WTC11 (cell line): Measurements from ENCODE around the gene ZNF654. TPM values are rescaled to one million over a fixed set of nuclear protein-coding genes. Genes with fewer than 3 reads are reported as not detected.

Source experiments
- ATAC-seq: fragments of 200-7000 bp; cut with Tn5 transposase; 2 replicates; pipeline ENCODE4 v1.10.0; 2021; ENCODE audit warnings: mild to moderate bottlenecking, moderate library complexity
- CTCF ChIA-PET: fragments of 300-600 bp; sonication (Branson Sonifier 250); formaldehyde crosslinking; loops from one replicate; lab custom pipeline; 2021; ENCODE audit warnings: antibody characterized with exemption; lab: Charles Lee
- POLR2A ChIA-PET: fragments of 350-600 bp; sonication (Branson Sonifier 250); formaldehyde crosslinking; loops from one replicate; lab custom pipeline; 2021; ENCODE audit warnings: antibody characterized with exemption; lab: Charles Lee
- DNase-seq: peaks from one replicate; pipeline ENCODE4 v3.0.0; 2021; ENCODE audit warnings: low spot score
- H3K27ac Mint-ChIP-seq: 2 replicates; pipeline ENCODE4 v1.8.0; 2021; ENCODE audit warnings: mixed read lengths
- H3K27me3 Mint-ChIP-seq: 2 replicates; pipeline ENCODE4 v1.8.0; 2021; ENCODE audit warnings: low read depth, mild to moderate bottlenecking, moderate library complexity, mixed read lengths
- H3K36me3 Mint-ChIP-seq: 2 replicates; pipeline ENCODE4 v1.8.0; 2021; ENCODE audit warnings: mixed read lengths
- H3K4me1 Mint-ChIP-seq: 2 replicates; pipeline ENCODE4 v1.8.0; 2022; ENCODE audit warnings: mixed read lengths
- H3K4me3 Mint-ChIP-seq: 2 replicates; pipeline ENCODE4 v1.8.0; 2021; ENCODE audit warnings: mild to moderate bottlenecking, moderate library complexity, mixed read lengths
- H3K9me3 Mint-ChIP-seq: 2 replicates; pipeline ENCODE4 v1.8.0; 2021; ENCODE audit warnings: mixed read lengths
- CBFB ChIP-seq: sonication (generic); formaldehyde crosslinking; IDR thresholded peaks from 2 replicates; pipeline ENCODE4 v1.8.1; 2022; ENCODE audit warnings: mild to moderate bottlenecking, low read depth, missing genetic modification reagents
- ETV6 ChIP-seq: sonication (generic); formaldehyde crosslinking; IDR thresholded peaks from 2 replicates; pipeline ENCODE4 v1.8.1; 2022; ENCODE audit warnings: mild to moderate bottlenecking, missing genetic modification reagents
- FOXP1 ChIP-seq: sonication (generic); formaldehyde crosslinking; IDR thresholded peaks from 2 replicates; pipeline ENCODE4 v1.8.0; 2022; ENCODE audit warnings: missing genetic modification reagents, mild to moderate bottlenecking, moderate library complexity, borderline replicate concordance
- GABPB1 ChIP-seq: sonication (generic); formaldehyde crosslinking; IDR thresholded peaks from 2 replicates; pipeline ENCODE4 v1.8.1; 2023; ENCODE audit warnings: mild to moderate bottlenecking, missing genetic modification reagents
- GRHL2 ChIP-seq: fragments of 250-450 bp; sonication (Bioruptor Pico); IDR thresholded peaks from 2 replicates; pipeline ENCODE4 v1.8.0; 2022; ENCODE audit warnings: mild to moderate bottlenecking, moderate library complexity; ENCODE audit not compliant: insufficient replicate concordance, severe bottlenecking
- NFYB ChIP-seq: sonication (generic); formaldehyde crosslinking; conservative IDR thresholded peaks from 2 replicates; pipeline ENCODE4 v1.8.0; 2022; ENCODE audit warnings: low read depth, missing genetic modification reagents
- NR3C1 ChIP-seq: sonication (generic); formaldehyde crosslinking; conservative IDR thresholded peaks from 2 replicates; pipeline ENCODE4 v1.8.1; 2023; ENCODE audit warnings: low read depth, mild to moderate bottlenecking, missing genetic modification reagents
- PRRX2 ChIP-seq: fragments of 250-450 bp; sonication (Bioruptor Pico); IDR thresholded peaks from 2 replicates; pipeline ENCODE4 v1.8.0; 2021; ENCODE audit warnings: mild to moderate bottlenecking
- ZBTB21 ChIP-seq: sonication (generic); formaldehyde crosslinking; IDR thresholded peaks from 2 replicates; pipeline ENCODE4 v1.8.1; 2023; ENCODE audit warnings: mild to moderate bottlenecking, missing genetic modification reagents, borderline replicate concordance
- total RNA-seq: library from RNA; stranded (reverse); gene quantifications from 3 replicates; pipeline ENCODE4 v1.2.3, GENCODE V29; 2021
- TF ChIP-seq, protein P1 (sequence below): fragments of 200-600 bp; IDR thresholded peaks from 2 replicates; pipeline ENCODE4 v1.8.0; 2022; ENCODE audit warnings: antibody characterized with exemption
- TF ChIP-seq, protein P2 (sequence below): fragments of 250-450 bp; sonication (Bioruptor Pico); IDR thresholded peaks from 2 replicates; pipeline ENCODE4 v1.9.0; 2021; ENCODE audit warnings: moderate library complexity, mild to moderate bottlenecking, inconsistent platforms, borderline replicate concordance
- TF ChIP-seq, protein P3 (sequence below): sonication (generic); formaldehyde crosslinking; IDR thresholded peaks from 2 replicates; pipeline ENCODE4 v1.8.1; 2022; ENCODE audit warnings: low read depth, mild to moderate bottlenecking, moderate library complexity, missing genetic modification reagents, borderline replicate concordance
- TF ChIP-seq, protein P4 (sequence below): sonication (generic); formaldehyde crosslinking; conservative IDR thresholded peaks from 2 replicates; pipeline ENCODE4 v1.8.1; 2022; ENCODE audit warnings: mild to moderate bottlenecking, missing genetic modification reagents
- TF ChIP-seq, protein P5 (sequence below): sonication (generic); formaldehyde crosslinking; conservative IDR thresholded peaks from 2 replicates; pipeline ENCODE4 v1.8.1; 2023; ENCODE audit warnings: mild to moderate bottlenecking, low read depth, missing genetic modification reagents, moderate library complexity
- TF ChIP-seq, protein P6 (sequence below): sonication (generic); formaldehyde crosslinking; IDR thresholded peaks from 2 replicates; pipeline ENCODE4 v1.8.1; 2022; ENCODE audit warnings: low read depth, missing genetic modification reagents, borderline replicate concordance
- TF ChIP-seq, protein P7 (sequence below): fragments of 250-450 bp; sonication (Bioruptor Pico); IDR thresholded peaks from 2 replicates; pipeline ENCODE4 v1.9.0; 2021; ENCODE audit warnings: mild to moderate bottlenecking
- TF ChIP-seq, protein P8 (sequence below): fragments of 250-450 bp; sonication (Bioruptor Pico); IDR thresholded peaks from 2 replicates; pipeline ENCODE4 v1.8.0; 2021; ENCODE audit warnings: mild to moderate bottlenecking
- TF ChIP-seq, protein P9 (sequence below): fragments of 250-450 bp; sonication (Bioruptor Pico); conservative IDR thresholded peaks from 2 replicates; pipeline ENCODE4 v1.9.0; 2021; ENCODE audit warnings: mild to moderate bottlenecking
- TF ChIP-seq, protein P10 (sequence below): sonication (generic); formaldehyde crosslinking; IDR thresholded peaks from 2 replicates; pipeline ENCODE4 v1.8.1; 2023; ENCODE audit warnings: mild to moderate bottlenecking, missing genetic modification reagents

Gene ZNF654
- total RNA-seq, 1 experiment from 2014 or later: 7.0 TPM

DNA sequence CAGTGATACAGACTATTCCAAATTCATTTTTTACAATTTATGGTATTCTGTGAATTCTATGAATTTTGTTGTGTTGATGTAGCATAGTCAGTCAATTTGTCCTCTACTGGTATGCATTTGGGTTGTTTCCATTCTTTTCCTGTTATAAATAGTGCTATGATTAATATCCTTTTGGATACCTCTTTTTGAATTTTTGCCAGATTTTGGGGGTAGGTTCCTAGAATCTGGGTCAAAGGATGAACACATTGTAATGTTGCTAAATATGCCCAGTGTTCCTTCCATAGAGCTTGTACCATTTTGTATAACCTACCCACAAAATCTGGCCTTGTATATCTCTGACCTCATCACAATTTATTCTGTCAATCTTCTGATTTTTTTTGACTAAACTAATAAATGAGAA lies 46.3 kb downstream of the ZNF654 start:
- ChIA-PET POLR2A (no interaction called here), CTCF (no interaction called here)
- Mint-ChIP-seq H3K4me1 (no peaks in the 10 kb centered on the region), H3K27me3 (no peaks in the 10 kb centered on the region)
- no peak for ATAC-seq
- no peak for DNase-seq
- TF ChIP-seq, protein P1, sequence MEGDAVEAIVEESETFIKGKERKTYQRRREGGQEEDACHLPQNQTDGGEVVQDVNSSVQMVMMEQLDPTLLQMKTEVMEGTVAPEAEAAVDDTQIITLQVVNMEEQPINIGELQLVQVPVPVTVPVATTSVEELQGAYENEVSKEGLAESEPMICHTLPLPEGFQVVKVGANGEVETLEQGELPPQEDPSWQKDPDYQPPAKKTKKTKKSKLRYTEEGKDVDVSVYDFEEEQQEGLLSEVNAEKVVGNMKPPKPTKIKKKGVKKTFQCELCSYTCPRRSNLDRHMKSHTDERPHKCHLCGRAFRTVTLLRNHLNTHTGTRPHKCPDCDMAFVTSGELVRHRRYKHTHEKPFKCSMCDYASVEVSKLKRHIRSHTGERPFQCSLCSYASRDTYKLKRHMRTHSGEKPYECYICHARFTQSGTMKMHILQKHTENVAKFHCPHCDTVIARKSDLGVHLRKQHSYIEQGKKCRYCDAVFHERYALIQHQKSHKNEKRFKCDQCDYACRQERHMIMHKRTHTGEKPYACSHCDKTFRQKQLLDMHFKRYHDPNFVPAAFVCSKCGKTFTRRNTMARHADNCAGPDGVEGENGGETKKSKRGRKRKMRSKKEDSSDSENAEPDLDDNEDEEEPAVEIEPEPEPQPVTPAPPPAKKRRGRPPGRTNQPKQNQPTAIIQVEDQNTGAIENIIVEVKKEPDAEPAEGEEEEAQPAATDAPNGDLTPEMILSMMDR: no peak
- TF ChIP-seq GABPB1 (CRISPR knock-in tag) (no peak), ETV6 (CRISPR knock-in tag) (no peak), ZBTB21 (CRISPR knock-in tag) (no peak)
- TF ChIP-seq, protein P2, sequence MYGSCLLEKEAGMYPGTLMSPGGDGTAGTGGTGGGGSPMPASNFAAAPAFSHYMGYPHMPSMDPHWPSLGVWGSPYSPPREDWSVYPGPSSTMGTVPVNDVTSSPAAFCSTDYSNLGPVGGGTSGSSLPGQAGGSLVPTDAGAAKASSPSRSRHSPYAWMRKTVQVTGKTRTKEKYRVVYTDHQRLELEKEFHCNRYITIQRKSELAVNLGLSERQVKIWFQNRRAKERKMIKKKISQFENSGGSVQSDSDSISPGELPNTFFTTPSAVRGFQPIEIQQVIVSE (CRISPR knock-in tag): no peak
- TF ChIP-seq, protein P3, sequence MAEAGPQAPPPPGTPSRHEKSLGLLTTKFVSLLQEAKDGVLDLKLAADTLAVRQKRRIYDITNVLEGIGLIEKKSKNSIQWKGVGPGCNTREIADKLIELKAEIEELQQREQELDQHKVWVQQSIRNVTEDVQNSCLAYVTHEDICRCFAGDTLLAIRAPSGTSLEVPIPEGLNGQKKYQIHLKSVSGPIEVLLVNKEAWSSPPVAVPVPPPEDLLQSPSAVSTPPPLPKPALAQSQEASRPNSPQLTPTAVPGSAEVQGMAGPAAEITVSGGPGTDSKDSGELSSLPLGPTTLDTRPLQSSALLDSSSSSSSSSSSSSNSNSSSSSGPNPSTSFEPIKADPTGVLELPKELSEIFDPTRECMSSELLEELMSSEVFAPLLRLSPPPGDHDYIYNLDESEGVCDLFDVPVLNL: no peak
- TF ChIP-seq, protein P4, sequence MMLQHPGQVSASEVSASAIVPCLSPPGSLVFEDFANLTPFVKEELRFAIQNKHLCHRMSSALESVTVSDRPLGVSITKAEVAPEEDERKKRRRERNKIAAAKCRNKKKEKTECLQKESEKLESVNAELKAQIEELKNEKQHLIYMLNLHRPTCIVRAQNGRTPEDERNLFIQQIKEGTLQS: no peak
- TF ChIP-seq, protein P5, sequence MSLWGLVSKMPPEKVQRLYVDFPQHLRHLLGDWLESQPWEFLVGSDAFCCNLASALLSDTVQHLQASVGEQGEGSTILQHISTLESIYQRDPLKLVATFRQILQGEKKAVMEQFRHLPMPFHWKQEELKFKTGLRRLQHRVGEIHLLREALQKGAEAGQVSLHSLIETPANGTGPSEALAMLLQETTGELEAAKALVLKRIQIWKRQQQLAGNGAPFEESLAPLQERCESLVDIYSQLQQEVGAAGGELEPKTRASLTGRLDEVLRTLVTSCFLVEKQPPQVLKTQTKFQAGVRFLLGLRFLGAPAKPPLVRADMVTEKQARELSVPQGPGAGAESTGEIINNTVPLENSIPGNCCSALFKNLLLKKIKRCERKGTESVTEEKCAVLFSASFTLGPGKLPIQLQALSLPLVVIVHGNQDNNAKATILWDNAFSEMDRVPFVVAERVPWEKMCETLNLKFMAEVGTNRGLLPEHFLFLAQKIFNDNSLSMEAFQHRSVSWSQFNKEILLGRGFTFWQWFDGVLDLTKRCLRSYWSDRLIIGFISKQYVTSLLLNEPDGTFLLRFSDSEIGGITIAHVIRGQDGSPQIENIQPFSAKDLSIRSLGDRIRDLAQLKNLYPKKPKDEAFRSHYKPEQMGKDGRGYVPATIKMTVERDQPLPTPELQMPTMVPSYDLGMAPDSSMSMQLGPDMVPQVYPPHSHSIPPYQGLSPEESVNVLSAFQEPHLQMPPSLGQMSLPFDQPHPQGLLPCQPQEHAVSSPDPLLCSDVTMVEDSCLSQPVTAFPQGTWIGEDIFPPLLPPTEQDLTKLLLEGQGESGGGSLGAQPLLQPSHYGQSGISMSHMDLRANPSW (CRISPR knock-in tag): no peak
- TF ChIP-seq, protein P6, sequence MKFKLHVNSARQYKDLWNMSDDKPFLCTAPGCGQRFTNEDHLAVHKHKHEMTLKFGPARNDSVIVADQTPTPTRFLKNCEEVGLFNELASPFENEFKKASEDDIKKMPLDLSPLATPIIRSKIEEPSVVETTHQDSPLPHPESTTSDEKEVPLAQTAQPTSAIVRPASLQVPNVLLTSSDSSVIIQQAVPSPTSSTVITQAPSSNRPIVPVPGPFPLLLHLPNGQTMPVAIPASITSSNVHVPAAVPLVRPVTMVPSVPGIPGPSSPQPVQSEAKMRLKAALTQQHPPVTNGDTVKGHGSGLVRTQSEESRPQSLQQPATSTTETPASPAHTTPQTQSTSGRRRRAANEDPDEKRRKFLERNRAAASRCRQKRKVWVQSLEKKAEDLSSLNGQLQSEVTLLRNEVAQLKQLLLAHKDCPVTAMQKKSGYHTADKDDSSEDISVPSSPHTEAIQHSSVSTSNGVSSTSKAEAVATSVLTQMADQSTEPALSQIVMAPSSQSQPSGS (CRISPR knock-in tag): no peak
- TF ChIP-seq, protein P7, sequence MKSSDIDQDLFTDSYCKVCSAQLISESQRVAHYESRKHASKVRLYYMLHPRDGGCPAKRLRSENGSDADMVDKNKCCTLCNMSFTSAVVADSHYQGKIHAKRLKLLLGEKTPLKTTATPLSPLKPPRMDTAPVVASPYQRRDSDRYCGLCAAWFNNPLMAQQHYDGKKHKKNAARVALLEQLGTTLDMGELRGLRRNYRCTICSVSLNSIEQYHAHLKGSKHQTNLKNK (CRISPR knock-in tag): no peak
- TF ChIP-seq, all 79 proteins: peak for 0
- no peak overlapping the region for H3K27ac Mint-ChIP-seq
- peaks cover 10% of the 10 kb centered on the region for H3K9me3 Mint-ChIP-seq
- H3K36me3 Mint-ChIP-seq: peaks cover 10% of the 10 kb centered on the region
- no peak overlapping the region for H3K4me3 Mint-ChIP-seq

DNA sequence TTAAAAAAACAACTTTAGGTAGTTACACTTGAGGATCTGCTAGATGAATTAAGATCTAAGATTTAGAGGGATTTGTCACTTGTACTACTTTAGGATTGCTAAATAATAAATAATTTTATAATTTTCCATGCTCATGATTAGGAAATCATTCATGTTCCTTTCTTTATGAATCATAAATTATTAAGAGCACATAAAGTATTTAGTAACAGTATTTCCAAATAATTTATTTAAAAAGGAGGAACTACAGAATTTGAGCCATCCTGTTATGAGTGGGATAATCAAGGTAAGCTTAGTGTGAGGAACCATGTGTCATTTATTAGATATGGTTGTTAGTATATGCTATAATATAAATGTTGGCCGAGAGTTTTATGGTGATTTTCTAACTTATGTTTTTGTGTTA lies 53.2 kb downstream of the ZNF654 start:
- CTCF ChIA-PET: interaction anchor here (2.0 kb wide), 1 partner anchor 68 kb away, joined by 4 read pairs; no protein-coding TSS in a partner anchor
- TF ChIP-seq PRRX2 (CRISPR knock-in tag) (no peak), NFYB (CRISPR knock-in tag) (no peak), FOXP1 (no peak), CBFB (CRISPR knock-in tag) (no peak), NR3C1 (CRISPR knock-in tag) (no peak), GRHL2 (CRISPR knock-in tag) (no peak)
- TF ChIP-seq, protein P8, sequence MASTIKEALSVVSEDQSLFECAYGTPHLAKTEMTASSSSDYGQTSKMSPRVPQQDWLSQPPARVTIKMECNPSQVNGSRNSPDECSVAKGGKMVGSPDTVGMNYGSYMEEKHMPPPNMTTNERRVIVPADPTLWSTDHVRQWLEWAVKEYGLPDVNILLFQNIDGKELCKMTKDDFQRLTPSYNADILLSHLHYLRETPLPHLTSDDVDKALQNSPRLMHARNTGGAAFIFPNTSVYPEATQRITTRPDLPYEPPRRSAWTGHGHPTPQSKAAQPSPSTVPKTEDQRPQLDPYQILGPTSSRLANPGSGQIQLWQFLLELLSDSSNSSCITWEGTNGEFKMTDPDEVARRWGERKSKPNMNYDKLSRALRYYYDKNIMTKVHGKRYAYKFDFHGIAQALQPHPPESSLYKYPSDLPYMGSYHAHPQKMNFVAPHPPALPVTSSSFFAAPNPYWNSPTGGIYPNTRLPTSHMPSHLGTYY (CRISPR knock-in tag): no peak
- TF ChIP-seq, protein P9, sequence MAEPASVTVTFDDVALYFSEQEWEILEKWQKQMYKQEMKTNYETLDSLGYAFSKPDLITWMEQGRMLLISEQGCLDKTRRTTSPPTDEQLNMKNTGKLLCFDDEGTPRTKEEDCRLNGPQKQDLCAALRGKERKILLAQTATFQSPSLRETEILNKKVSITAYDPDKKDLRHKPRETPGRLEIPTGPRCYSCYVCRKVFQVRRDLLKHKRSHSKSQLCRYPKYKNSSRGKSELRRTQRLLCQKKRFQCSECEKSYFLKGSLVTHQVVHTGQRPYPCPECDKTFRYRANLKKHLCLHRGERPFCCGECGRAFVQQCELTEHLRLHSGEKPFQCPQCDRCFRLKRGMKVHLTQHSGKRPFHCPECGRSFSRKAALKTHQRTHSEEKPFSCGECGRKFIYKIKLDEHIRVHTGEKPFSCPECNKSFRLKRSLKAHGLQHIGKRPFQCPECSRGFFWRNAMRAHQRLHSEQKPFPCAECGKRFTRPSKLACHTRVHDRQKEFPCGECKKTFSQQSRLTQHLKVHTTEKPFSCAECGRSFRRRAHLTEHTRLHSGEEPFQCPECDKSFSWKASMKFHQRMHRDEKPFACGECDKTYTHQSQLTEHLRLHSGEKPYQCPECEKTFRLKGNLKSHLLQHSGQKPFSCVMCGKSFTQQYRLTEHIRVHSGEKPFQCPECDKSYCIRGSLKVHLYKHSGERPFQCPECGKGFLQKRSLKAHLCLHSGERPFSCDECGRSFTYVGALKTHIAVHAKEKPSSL: no peak
- TF ChIP-seq, protein P10, sequence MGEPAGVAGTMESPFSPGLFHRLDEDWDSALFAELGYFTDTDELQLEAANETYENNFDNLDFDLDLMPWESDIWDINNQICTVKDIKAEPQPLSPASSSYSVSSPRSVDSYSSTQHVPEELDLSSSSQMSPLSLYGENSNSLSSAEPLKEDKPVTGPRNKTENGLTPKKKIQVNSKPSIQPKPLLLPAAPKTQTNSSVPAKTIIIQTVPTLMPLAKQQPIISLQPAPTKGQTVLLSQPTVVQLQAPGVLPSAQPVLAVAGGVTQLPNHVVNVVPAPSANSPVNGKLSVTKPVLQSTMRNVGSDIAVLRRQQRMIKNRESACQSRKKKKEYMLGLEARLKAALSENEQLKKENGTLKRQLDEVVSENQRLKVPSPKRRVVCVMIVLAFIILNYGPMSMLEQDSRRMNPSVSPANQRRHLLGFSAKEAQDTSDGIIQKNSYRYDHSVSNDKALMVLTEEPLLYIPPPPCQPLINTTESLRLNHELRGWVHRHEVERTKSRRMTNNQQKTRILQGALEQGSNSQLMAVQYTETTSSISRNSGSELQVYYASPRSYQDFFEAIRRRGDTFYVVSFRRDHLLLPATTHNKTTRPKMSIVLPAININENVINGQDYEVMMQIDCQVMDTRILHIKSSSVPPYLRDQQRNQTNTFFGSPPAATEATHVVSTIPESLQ (CRISPR knock-in tag): no peak

More for the DNA sequence above, 53.2 kb downstream of the ZNF654 start:
- H3K4me1 Mint-ChIP-seq: peaks cover 2% of the 10 kb centered on the region; the same call in 1 of the 2 replicates
- H3K9me3 Mint-ChIP-seq: no peaks in the 10 kb centered on the region
- POLR2A ChIA-PET: no interaction called here
- no peak overlapping the region for H3K4me3 Mint-ChIP-seq
- no peak for DNase-seq
- H3K36me3 Mint-ChIP-seq: no peaks in the 10 kb centered on the region
- H3K27me3 Mint-ChIP-seq: no peaks in the 10 kb centered on the region
- no peak overlapping the region for H3K27ac Mint-ChIP-seq
- ATAC-seq: no peak
